Brain microvascular endothelial cell (primary cell): Measurements from ENCODE around the gene PRKCB.
"Not testable (repeated sequence)": the region's sequence is repeated elsewhere in the genome, so short reads cannot be mapped to it uniquely, and the experiment has no call there.

ENCODE experiments used
- DNase-seq: peaks from one replicate; pipeline ENCODE4 v3.0.0-alpha.2; 2020
- H3K27ac ChIP-seq: fragments of 250-450 bp; sonication (Bioruptor Pico); 2 replicates; pipeline ENCODE4 v1.5.1; 2020; ENCODE audit warnings: mild to moderate bottlenecking, moderate library complexity
- H3K27me3 ChIP-seq: fragments of 250-450 bp; sonication (Bioruptor Pico); replicated peaks from 2 replicates; pipeline ENCODE4 v1.5.1; 2020; ENCODE audit warnings: mild to moderate bottlenecking
- H3K36me3 ChIP-seq: fragments of 250-450 bp; sonication (Bioruptor Pico); replicated peaks from 2 replicates; pipeline ENCODE4 v1.5.1; 2020; ENCODE audit warnings: mild to moderate bottlenecking
- H3K4me3 ChIP-seq: 2 replicates; pipeline ENCODE4 v1.5.1; 2011; ENCODE audit warnings: low read depth, mild to moderate bottlenecking, control low read depth, low read length, moderate library complexity
- CTCF ChIP-seq: IDR thresholded peaks from 2 replicates; pipeline ENCODE4 v1.5.1; 2011; ENCODE audit warnings: low read depth, mild to moderate bottlenecking, moderate library complexity, low read length, control low read depth, inconsistent platforms; ENCODE audit errors: missing control alignments
- in situ Hi-C: cut with HindIII; loops from 2 replicates; pipeline ENCODE4 v1.10.0; 2017; ENCODE audit warnings: low sequenced_read_pairs, low pct_ligation_motif_present

The PRKCB gene

GRCh38 chr16:23908790-23909189, 73.0 kb downstream of the PRKCB start:
- in situ Hi-C loops, result no loop called here
- no peak for TF ChIP-seq CTCF
- DNase-seq, result no peak
- H3K36me3 ChIP-seq, result no peaks in the 10 kb centered on the region
- H3K4me3 ChIP-seq, result no peak overlapping the region
- H3K27me3 ChIP-seq, result no peaks in the 10 kb centered on the region
- no peak overlapping the region for H3K27ac ChIP-seq

GRCh38 chr16:23909792-23910418, 74.1 kb downstream of the PRKCB start:
- DNase-seq, result no peak
- in situ Hi-C loops, result no loop called here
- H3K4me3 ChIP-seq, result no peak overlapping the region
- no peaks in the 10 kb centered on the region for H3K27me3 ChIP-seq
- TF ChIP-seq CTCF, result no peak
- no peaks in the 10 kb centered on the region for H3K36me3 ChIP-seq
- H3K27ac ChIP-seq, result no peak overlapping the region

DNA sequence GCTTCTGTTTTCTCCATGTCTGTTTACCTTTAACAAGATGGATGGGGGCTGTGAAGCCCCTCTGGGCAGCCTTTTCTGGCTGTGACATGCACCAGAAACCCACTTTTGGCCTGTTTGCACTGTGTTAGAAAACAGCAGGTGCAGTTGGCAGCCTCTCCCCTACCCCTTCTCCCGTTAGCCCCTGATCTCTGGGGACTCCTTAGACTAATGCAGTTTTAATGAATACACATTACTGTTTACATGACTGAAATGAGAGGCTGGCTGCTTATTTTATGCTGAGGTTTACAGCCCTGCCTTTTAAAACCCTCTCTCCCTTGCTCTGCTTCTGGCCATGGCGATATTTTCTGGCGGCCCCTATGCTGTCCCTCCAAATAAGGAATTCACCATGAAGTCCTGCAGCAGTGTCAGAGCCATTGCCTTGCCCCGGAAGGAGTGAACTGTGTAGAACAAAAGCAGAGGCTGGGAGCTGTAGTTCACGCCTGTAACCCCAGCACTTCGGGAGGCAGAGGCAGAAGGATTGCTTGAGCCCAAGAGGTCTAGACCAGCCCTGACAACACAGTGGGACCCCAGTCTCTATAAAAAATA, 79.3 kb downstream of the PRKCB start:
- no peaks in the 10 kb centered on the region for H3K36me3 ChIP-seq
- in situ Hi-C loops, result no loop called here
- no peak overlapping the region for H3K27ac ChIP-seq
- no peak overlapping the region for H3K4me3 ChIP-seq
- DNase-seq, result no peak
- no peak for TF ChIP-seq CTCF
- H3K27me3 ChIP-seq, result no peaks in the 10 kb centered on the region

- H3K27me3 ChIP-seq, H3K27ac ChIP-seq, in situ Hi-C loops, DNase-seq, H3K4me3 ChIP-seq, H3K36me3 ChIP-seq: not testable (repeated sequence)
These were observed 80.8 kb downstream of the PRKCB start for GRCh38 chr16:23916552-23916951.

- Histone ChIP-seq H3K4me3 (no peak overlapping the region), H3K36me3 (no peaks in the 10 kb centered on the region), H3K27me3 (no peaks in the 10 kb centered on the region), H3K27ac (no peak overlapping the region)
- no peak for DNase-seq
- TF ChIP-seq CTCF, result no peak
- in situ Hi-C loops, result no loop called here
These were observed 81.8 kb downstream of the PRKCB start for GRCh38 chr16:23917621-23918020.

DNA sequence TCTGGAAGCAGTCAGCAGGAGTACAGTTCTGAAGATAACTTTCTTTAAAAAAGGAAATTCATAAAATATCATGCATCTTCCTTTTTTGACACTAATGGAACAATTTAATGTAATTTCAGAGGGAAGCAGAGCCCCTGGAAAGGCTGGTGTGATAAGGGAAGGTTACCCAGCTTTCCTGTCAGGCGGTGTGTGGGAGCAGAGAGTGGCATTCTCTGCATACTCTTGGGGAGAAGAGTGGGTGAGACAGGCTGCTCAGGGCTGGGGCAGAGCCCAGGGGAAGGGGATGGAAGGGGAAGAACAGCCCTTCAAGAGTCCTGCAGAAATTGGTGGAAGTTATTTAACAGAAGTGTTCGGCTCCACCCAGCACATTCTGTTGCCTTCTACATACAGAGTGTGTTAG, 84.7 kb downstream of the PRKCB start:
- Histone ChIP-seq H3K27ac (no peak overlapping the region), H3K27me3 (no peaks in the 10 kb centered on the region), H3K36me3 (no peaks in the 10 kb centered on the region), H3K4me3 (no peak overlapping the region)
- TF ChIP-seq CTCF, result no peak
- DNase-seq, result no peak
- in situ Hi-C loops, result no loop called here
